PFSK-1 (cell line): ENCODE results near the gene TUBB2A.

Source experiments
- FOXP2 ChIP-seq: optimal IDR thresholded peaks from 2 replicates; pipeline ENCODE3; 2011; ENCODE audit warnings: borderline replicate concordance, control low read depth, inconsistent platforms; ENCODE audit not compliant: insufficient read depth; ENCODE audit errors: extremely low read length, extremely low read depth
- POLR2AphosphoS5 ChIP-seq: IDR thresholded peaks from 2 replicates; pipeline ENCODE4 v1.6.1; 2012; ENCODE audit warnings: low read depth, mild to moderate bottlenecking, control low read depth, low read length, moderate library complexity
- REST ChIP-seq, 2 experiments: IDR thresholded peaks; 2 replicates each; pipeline versions ENCODE4 v1.6.1 to v1.8.0; 2011 to 2012; ENCODE audit warnings: low read depth in 2 of 2, low read length in 2 of 2, control low read depth in 1 of 2, inconsistent platforms in 1 of 2, mild to moderate bottlenecking in 1 of 2, moderate library complexity in 1 of 2; ENCODE audit not compliant: insufficient read depth in 1 of 2
- SIN3A ChIP-seq: IDR thresholded peaks from 2 replicates; pipeline ENCODE4 v1.6.1; 2012; ENCODE audit warnings: mild to moderate bottlenecking, low read length, moderate library complexity, borderline replicate concordance; ENCODE audit not compliant: insufficient read depth
- TAF1 ChIP-seq: IDR thresholded peaks from 2 replicates; pipeline ENCODE4 v1.6.1; 2012; ENCODE audit warnings: low read length, control low read depth, borderline replicate concordance; ENCODE audit not compliant: insufficient read depth

Gene TUBB2A

GRCh38 chr6:3196770-3197169, 39.4 kb upstream of the TUBB2A start:
- TF ChIP-seq FOXP2 (no peak), POLR2AphosphoS5 (no peak), TAF1 (no peak), SIN3A (no peak), REST (IDR thresholded peaks at IDR 0.05; ENCODE audit: insufficient read depth in 1 of 2, low read depth in 2 of 2, low read length in 2 of 2) (no peak)

GRCh38 chr6:3195695-3196497, 38.6 kb upstream of the TUBB2A start:
- TF ChIP-seq SIN3A (no peak), POLR2AphosphoS5 (no peak), FOXP2 (no peak)

- TF ChIP-seq TAF1 (no peak), SIN3A (no peak), POLR2AphosphoS5 (no peak), FOXP2 (no peak), REST (IDR thresholded peaks at IDR 0.05; ENCODE audit: insufficient read depth in 1 of 2, low read depth in 2 of 2, low read length in 2 of 2) (no peak)
Observed at GRCh38 chr6:3195420-3195694, 38.0 kb upstream of the TUBB2A start.

GRCh38 chr6:3194535-3195419, 37.4 kb upstream of the TUBB2A start:
- no peak for TF ChIP-seq FOXP2
- TF ChIP-seq SIN3A, result no peak
- no peak for TF ChIP-seq REST (IDR thresholded peaks at IDR 0.05; ENCODE audit: insufficient read depth in 1 of 2, low read depth in 2 of 2, low read length in 2 of 2)
- no peak for TF ChIP-seq TAF1
- no peak for TF ChIP-seq POLR2AphosphoS5

GRCh38 chr6:3193102-3193849, 35.9 kb upstream of the TUBB2A start:
- TF ChIP-seq REST (IDR thresholded peaks at IDR 0.05; ENCODE audit: insufficient read depth in 1 of 2, low read depth in 2 of 2, low read length in 2 of 2) (no peak), SIN3A (no peak)
